NCI-H345 (cell line): ENCODE data around the gene LRRC8E.
A peak's percentile ranks its signal among the peaks of the same experiment; 100 is the strongest.

Experiments used
- DNase-seq: peaks from one replicate; lab custom pipeline; 2025; lab: John Stamatoyannopoulos, UW

The LRRC8E gene

GRCh38 chr19:7932276-7932929, 44.1 kb downstream of the LRRC8E start:
- DNase-seq, result no peak

GRCh38 chr19:7932930-7933300, 44.6 kb downstream of the LRRC8E start:
- DNase-seq, result no peak

- no peak for DNase-seq
Measured at GRCh38 chr19:7933411-7933810, 45.1 kb downstream of the LRRC8E start.

GRCh38 chr19:7933828-7934725, 45.8 kb downstream of the LRRC8E start:
- no peak for DNase-seq

- DNase-seq, result no peak
Measured at GRCh38 chr19:7934766-7935165, 46.5 kb downstream of the LRRC8E start.

- DNase-seq, result no peak
Measured at GRCh38 chr19:7940841-7941240, 52.5 kb downstream of the LRRC8E start.

- DNase-seq, result no peak
Measured at GRCh38 chr19:7941895-7942596, 53.7 kb downstream of the LRRC8E start.

GRCh38 chr19:7942981-7943443, 54.7 kb downstream of the LRRC8E start:
- no peak for DNase-seq

GRCh38 chr19:7943444-7944176, 55.3 kb downstream of the LRRC8E start, which contains the start of gene TIMM44:
TIMM44 (minus strand) TSS chr19:7943666; CDS start chr19:7943651, 15 bp downstream.
- peak; percentile 100 for DNase-seq

GRCh38 chr19:7944177-7944761, 56.0 kb downstream of the LRRC8E start:
- DNase-seq, result peak; percentile 94

- no peak for DNase-seq
Measured at GRCh38 chr19:7947939-7948338, 59.6 kb downstream of the LRRC8E start.
